NCI-H1417 treated with DMSO at 0.1 percent for 48 hours (cell line): ENCODE data around the gene HOXB1.

ENCODE experiments used
- DNase-seq: peaks from one replicate; lab custom pipeline; 2025; lab: John Stamatoyannopoulos, UW

HOXB1 gene

DNA sequence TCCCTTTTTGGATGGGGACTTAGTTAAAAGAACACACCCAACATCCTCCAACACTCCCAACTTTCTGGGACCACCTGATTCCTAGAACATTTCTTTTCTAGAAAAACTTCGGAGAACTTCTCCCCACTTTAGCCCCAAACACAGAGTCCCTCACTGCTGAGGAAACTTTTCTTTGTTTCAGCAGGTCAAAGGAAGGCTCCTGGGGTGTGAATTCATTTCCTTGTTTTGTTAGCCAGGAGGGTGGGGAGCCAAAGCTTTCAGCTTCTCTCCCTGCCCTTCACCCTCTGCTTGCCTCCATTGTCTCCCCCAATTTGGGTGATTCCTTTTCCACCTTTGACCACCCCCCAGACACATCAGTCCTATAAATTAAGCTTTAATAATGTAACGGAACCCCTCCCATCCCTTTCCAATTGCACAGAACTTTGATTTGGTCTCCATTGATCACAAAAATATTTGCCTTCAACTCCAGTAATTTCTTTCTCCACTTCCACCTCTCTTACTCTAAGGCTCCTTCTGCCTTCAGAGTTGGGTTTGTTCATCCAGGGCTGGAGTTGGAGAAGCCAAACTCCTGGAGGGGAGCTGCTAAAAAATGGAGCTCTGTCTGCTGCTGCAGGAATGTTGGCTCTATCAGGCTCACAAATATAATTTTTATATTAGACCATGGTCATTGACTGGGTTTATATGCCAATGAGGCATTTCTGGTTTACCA is 37.0 kb upstream of the HOXB1 start:
- DNase-seq: no peak

DNA sequence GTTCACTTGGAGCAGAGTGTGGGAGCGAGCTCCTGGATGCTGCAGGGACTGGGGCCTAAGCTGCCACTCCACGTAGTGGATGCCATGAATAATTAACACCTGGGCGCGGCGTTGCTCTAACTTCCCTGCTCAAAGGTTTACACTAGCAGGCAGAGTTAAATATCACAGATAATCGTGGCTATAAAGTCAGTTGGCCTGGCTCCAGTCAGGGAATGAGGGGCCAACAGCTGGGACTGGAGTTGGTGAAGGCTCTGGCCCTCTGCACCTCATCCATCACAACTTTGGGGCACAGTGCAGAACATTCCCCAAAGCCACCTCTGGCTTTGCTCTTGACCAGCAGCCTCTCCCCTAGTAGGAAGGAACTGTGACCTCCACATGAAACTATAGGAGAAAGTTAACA is 36.4 kb upstream of the HOXB1 start:
- DNase-seq: no peak

DNA sequence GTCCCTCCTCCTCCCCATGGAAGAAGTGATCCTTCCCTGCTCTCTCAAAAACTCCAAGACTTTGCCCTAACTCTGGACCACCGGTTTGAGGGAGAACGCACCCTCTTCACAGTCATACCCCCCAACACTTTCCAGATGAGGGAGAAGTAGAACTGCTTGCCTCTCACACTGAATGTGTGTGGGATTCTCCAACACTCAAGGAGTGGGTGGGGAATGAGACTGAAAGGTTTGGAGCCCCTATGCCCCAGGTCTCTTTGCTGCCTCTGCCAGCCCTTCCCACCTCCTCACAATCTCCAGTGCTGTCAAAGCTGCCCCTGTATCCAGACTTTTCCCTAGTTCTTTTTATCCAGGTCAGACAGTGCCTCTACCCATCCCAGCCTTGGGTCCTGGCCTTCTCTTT is 35.9 kb upstream of the HOXB1 start:
- DNase-seq: no peak

DNA sequence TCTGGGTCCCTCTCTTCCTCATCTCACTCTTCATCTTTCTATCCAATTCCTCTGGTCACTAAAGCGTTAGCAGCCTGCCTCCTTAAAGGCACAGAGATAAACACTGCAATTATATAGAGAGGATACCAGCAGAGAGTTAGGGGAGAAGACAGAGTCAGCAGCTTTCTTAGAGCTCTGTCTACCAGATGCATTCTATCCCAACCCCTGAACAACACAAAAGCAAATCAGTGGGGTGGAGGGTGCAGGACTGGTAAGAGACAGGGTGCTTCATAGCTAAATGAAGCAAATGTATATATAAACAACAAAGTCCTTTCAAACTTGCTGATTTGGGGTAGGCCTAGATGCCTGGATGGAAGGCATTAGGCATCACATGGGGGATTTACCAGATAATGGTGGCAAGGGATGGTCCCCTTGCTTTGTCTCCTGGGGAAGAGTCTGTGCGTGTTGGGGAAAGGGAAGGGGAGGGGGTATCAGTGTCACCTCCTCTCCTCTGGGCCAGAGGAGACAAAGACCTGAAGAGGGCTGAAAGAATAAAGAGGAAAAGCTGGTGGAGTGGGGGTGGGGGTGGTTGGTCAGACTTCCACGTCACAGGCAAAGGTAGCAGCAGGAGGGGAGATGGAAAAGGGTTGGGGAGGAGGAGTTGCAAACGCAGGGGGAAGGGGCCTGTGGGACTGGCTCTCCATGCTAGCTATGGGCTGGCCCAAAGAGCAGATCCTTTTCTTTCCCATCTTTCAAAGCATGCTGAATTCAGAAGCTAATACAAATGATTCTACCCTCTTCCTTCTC is 35.3 kb upstream of the HOXB1 start:
- DNase-seq: no peak

- DNase-seq: no peak
Measured at GRCh38 chr17:48565022-48565554, 34.3 kb upstream of the HOXB1 start.

DNA sequence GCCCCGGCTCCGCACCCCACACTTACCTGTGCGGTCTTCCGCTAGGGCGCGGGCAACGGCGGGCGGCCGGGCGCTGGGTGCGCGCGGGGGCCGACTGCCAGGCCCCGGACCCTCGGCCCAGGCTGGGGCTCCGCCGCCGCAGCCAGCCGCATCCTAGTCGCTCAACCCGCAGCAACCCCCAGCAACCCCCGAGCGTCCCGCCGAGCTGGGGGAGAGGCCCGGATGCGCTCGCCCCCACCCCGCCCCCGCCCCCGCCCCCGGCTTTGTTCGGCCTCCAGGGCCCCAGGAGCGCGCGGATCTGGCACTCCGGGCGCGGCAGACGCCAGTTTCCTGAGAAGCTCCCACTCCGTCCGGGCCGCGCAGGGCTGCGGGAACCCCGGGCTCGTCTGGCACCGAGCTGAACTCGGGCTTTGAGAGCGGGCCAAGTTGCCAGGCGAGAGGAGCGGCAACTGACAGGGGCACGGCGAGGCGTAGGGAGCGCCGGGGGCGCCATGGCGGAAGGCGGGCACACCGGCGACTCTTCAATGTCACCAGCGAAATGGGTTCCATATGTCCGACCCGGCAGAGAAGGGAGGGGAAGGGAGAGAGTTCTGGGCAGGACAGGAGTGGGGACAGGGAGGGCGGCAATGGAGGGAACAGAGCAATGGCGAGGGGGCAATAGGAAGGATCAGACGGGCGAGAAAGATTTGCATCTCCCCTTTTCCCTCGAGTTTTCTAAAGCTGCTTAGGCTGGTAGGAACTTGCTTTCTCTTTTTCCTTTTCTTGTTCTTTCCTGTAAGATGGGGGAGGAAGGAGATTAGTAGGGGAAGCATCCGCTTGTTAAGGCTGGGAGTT is 33.6 kb upstream of the HOXB1 start:
- DNase-seq: no peak

DNA sequence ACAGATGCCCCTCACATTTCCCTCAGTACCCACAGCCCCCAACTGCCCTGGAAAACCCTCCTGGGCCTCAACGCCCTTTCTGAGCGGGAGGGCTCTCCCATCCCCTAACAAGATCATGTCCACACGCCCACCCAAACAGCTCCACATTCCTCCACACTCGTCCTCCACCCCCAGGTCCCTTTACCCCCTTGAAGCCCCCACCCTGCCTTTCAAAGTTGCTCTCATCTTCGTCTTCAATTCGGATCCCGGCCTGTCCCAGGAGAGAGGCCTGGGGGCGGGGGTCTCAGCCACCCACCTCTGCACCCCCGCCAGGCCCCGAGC is 33.0 kb upstream of the HOXB1 start:
- no peak for DNase-seq

- no peak for DNase-seq
Measured at GRCh38 chr17:48563385-48563838, 32.6 kb upstream of the HOXB1 start.

DNA sequence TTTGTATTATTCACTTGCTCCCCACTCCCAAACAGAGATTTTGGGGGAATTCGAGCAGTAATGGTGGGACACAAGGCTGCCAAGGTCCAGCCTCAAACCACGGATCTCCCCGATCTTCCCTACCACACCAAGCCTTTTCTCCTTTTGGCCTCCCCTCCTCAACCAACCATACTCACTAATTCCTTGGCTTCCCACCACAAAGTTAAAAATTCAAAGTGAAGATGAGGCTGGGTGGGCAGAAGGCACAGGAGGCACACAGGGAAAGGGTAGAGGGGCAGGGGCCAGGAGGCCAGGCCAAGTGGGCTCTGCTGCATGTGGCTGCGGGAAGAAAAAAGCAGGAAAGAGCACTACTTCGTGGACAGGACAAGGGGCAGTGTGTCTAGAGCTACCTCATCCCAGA is 32.1 kb upstream of the HOXB1 start:
- DNase-seq: no peak

GRCh38 chr17:48561884-48562810 is 31.3 kb upstream of the HOXB1 start:
- no peak for DNase-seq

- DNase-seq: no peak
Measured at GRCh38 chr17:48559840-48560817, 29.3 kb upstream of the HOXB1 start.

- DNase-seq: no peak
Measured at GRCh38 chr17:48559122-48559839, 28.5 kb upstream of the HOXB1 start.

DNA sequence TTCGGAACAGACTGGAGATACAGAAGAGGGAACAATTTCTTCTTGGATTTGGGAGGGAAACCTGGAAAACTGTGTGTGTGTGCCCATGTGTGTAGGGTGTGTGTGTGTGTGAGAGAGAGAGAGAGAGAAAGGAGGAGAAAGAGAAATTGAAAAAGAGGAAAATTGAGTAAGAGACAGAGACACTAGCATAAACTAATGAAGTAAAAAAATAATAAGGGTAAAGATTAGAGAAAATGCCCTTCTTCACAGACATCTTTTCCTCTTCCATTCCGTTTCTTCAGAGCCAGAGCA is 28.0 kb upstream of the HOXB1 start:
- DNase-seq: no peak

GRCh38 chr17:48558057-48558830 is 27.4 kb upstream of the HOXB1 start:
- no peak for DNase-seq

GRCh38 chr17:48556576-48557401 is 26.0 kb upstream of the HOXB1 start:
- DNase-seq: no peak

DNA sequence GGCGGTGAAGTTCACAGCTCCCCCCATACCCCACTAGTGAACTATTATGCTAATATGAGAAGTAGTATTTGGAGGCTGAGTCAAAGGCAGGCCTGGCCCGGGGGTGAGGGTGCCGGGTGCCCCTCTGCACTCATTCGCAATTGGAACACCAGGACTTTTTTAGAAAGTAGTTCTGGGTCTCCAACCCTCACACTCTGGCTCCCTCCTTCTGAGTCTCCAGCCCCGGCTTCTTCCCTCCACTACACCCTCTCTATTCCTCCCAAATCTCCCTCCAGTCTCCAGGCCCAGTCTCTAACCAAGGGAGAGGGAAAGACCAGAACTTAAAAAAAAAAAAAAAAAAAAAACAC is 25.4 kb upstream of the HOXB1 start:
- DNase-seq: no peak

DNA sequence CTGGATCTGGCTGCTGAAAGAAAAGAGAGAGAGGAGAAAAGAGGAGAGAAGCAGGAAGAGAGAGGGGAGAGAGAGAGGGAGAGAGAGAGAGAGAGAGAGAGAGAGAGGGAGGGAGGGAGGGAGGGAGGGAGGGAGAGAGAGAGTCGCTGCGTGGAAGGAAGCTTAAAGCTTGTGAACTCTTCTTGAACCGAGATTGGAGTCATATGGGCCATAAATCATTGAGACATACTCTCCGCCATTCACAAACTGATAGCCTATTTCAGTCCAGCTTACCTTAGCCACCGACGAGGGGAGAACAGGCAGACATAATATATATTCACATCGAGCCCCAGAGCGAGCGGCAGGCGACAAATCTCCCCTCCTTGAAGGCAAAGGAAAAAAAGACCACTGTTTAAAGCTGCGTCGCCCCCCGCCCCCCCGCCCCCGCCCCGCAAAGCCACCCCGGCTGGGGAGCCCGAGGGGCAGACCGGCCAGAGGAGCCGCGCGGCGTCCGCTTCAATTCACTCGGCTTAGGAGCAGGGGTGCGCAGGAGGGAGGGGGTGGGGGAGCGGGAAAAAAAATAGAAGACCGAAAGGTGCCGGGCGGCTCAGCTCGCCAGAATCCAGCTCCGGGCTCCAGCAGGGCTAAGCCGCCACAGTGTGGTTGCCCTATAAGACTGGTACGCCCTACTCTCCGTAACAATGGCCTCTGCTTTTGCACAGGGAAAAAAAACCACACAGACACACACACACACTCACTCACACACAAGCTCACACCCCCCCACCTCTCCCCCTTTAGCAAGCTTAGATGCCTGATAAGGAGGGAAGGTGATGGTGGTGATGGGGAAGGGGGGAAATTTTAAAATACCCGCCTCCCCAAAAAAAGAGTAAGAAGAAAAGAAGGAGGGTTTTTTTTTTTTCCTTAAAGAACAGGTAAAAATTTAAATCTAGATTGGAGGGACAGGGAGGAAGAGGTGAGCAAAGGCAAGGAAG is 24.7 kb upstream of the HOXB1 start:
- DNase-seq: peak; percentile 72
